ENCODE measurements around the gene KLHDC10.
"Not testable (repeated sequence)": the region's sequence is repeated elsewhere in the genome, so short reads cannot be mapped to it uniquely, and the experiment has no call there.

Gene KLHDC10

DNA sequence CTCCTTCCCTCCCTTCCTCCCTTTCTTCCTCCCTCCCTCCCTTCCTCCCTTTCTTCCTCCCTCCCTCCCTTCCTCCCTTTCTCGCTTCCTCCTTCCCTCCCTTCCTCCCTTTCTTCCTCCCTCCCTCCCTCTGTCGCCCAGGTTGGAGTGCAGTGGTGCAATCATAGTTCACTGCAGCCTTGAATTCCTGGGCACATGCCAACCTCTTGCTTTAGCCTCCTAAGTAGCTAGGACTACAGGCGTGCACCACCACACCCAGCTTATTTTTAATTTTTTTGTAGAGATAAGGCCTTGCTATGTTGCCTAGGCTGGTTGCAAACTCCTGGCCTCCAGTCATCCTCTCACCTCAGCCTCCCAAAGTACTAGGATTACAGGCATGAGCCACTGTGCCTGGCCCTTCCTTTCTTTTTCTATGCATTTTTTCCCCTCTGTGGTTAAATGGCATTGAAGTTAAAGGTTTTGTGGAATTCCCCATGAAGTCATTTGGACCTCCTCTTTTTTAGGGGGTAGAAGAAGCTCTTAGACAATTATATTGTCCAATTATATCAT lies 9.6 kb downstream of the KLHDC10 start:
- no peak for DNase-seq

GRCh38 chr7:130083497-130083896 lies 13.2 kb downstream of the KLHDC10 start:
- DNase-seq: not testable (repeated sequence)

GRCh38 chr7:130084037-130084875 lies 13.9 kb downstream of the KLHDC10 start:
- DNase-seq: no peak

DNA sequence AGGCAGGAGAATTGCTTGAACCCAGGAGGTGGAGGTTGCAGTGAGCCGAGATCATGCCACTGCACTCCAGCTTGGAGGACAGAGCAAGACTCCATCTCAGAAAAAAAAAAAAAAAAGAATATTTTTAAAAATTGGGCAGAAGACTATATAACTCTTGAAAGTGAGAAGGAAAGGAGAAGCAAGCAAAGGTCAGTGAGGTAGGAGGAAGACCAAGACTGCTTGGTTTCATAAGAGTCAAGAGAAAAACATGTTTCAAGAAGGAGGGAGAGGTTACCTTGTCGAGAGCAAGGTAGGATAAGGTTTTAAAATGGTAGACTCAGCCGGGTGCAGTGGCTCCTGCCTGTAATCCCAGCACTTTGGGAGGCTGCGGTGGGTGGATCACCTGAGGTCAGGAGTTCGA lies 14.9 kb downstream of the KLHDC10 start:
- DNase-seq: not testable (repeated sequence)

DNA sequence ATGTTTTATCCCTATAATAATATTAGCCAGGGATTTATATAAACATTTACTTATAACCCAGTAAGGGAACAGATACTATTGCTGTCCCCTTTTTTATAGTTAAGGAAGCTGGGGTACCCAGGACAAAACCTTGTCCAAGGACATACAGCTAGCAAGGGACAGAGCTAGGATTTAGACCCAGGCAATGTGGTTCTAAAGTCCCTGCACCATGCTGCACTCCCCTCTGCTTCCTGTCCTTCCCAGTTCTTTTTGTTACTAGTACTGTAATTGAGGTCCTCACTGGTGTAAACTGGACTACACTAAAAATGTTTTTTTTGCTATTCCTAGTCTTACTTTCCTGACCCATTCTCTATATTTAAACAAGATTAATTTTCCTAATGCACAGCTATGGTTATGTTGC lies 16.6 kb downstream of the KLHDC10 start:
- DNase-seq: no peak

GRCh38 chr7:130087364-130087763 lies 17.0 kb downstream of the KLHDC10 start:
- no peak for DNase-seq

- no peak for DNase-seq
These were observed 20.6 kb downstream of the KLHDC10 start for GRCh38 chr7:130090745-130091532.

- no peak for DNase-seq
These were observed 21.7 kb downstream of the KLHDC10 start for GRCh38 chr7:130091999-130092398.

DNA sequence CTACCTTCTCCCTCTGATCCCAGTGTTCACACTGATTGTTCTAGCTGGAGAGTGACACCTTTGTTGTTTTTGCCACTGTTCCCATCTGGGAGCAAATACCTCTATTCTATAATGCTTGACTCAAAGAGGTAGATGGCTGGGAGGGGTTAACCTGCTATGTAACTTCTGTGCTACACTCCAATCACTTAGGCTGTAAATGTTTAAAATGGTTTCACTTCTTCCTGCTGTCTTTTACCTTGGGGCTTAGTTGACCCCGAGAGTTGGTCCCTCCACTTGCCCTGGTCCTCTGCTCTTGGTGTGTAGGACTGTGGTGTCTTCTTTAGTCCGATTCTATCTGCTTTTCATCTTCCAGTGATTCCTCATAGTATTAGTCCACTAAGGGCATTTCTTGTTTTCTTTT lies 22.3 kb downstream of the KLHDC10 start:
- no peak for DNase-seq

DNA sequence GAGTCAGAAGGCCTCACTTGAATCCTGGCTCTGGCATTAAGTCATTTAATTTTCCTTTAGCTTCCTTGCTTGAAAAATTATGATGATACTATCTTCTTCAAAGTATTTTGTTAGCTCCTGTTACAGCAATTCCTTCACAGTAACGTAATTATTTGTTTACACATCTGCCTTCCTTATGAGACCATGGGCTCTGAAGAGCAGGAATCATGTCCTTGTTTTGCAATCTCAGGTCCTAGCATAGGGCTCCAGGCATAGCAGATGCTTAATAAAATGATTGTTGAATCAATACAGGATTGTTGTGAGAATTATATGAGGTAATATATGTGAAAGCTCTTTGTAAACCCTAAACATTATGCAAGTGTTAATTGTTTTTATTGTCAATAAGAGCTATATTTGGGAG lies 25.5 kb downstream of the KLHDC10 start:
- no peak for DNase-seq

DNA sequence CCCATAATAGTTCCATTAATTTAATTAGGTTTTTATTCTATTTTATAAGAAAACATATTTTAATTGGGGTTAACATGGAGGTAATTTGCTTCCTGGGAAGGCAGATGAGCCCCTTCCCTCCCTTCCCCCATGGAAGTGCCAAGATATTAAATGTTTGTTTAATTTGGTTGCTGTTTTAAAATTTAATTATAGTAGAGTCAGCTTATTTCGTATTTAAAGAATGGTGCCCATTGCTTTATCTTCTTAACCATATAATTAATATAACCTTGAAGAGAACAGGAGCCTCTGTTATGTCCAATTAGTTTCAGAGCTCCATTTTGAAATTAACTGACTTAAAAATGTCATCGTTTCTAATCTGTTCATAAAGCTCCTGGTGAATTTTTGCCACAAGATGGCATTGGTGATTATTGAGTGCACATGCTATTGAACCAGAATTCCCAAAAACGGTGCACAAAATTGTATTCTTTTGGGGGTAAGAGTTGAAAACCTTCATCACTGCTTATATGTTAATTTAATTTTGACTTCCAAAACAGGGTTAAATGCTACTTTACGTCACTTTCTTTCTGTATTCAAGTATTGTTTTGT lies 26.0 kb downstream of the KLHDC10 start:
- peak in 1 of 14 donors; percentile 44 for DNase-seq

- DNase-seq: no peak
These were observed 29.0 kb downstream of the KLHDC10 start for GRCh38 chr7:130099331-130099730.

DNA sequence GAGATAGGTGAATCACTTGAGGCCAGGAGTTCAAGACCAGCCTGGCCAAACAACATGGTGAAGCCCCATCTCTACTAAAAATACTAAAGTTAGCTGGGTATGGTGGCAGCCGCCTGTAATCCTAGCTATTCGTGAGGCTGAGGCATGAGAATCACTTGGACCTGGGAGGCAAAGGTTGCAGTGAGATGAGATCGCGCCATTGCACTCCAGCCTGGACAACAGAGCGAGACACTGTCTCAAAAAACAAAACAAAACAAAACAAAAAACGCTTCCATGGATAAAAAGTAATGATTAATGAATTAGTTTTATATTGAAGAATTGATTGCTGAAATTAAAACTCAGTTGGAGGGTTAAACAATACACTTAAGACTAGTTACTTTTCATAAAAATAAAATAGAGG lies 32.3 kb downstream of the KLHDC10 start:
- DNase-seq: no peak

DNA sequence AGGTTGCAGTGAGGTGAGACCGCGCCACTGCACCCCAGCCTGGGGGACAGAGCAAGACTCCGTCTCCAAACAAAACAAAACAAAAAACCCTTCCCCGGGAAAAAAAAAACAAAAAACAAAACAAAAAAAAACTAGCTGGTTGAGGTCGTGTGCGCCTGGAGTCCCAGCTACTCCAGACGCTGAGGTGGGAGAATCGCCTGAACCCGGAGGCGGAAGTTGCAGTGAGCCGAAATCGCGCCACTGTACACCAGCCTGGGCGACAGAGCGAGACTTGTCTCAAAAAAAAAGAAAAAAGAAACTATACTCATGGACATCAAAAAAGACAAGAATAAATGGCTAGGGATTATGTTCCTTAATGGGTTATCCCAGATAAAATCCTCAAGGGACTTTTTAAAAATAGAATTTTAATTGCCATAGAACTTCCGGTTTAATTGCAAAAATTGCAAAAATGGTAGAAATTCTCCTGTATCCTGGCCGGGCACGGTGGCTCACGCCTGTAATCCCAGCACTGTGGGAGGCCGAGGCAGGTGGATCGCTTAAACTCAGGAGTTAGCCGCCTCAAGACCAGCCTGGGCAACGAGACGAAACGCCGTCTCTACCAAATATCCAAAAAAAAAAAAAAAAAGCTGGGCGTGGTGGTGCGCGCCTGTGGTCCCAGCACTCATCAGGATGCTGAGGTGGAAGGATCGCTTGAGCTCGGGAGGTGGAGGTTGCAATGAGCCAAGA lies 37.8 kb downstream of the KLHDC10 start:
- no peak for DNase-seq

- no peak for DNase-seq
These were observed 38.5 kb downstream of the KLHDC10 start for GRCh38 chr7:130108809-130109208.

DNA sequence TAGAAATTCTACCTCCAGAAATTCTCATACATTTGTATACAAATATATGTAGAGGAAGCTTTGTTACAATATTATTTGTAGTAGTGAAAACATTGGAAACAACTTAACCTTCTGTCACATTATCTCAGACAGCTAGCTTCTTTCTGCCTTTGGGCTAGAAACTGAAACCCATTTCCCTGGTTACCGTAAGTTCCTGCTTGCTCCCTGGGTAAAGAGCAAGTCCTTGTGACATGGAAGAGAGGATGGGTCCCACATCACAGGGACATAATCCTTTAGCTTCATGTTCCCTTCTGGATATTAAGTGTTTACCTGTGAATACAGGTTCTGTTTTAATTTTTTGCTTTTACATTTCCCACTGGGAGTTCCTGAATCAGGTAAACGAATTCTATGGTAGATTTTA lies 41.8 kb downstream of the KLHDC10 start:
- no peak for DNase-seq

DNA sequence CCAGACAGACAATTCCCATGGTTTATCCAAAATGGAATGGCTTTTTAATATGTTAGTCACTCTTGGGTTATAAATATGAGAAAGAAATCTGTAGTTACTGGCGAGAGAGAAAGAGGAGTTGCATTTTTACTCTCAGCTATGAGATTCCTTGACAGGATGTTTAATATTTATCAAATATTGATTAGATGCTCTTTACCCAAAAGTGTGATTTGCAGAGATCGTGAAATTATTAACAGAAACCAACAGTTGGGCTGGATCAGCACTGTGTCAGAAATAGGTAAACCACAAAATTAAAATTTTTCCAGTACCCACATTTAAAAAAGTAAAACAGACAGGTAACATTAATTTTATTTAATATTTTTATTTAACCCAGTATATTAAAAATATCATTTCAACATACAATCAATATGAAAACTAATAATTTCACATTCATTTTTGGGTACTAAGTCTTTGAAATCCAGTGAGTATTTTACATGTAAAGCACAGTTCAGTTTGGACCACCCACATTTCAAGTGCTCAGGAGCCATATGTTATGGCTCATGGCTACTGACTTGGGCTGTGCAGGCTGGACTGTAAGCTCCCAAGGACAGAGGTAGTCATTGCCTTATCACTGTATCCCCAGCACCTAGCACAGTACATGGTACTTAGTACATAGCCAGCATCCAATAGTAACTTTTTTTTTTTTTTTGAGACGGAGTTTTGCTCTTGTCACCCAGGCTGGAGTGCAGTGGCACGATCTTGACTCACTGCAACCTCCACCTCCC lies 42.5 kb downstream of the KLHDC10 start:
- DNase-seq: no peak

DNA sequence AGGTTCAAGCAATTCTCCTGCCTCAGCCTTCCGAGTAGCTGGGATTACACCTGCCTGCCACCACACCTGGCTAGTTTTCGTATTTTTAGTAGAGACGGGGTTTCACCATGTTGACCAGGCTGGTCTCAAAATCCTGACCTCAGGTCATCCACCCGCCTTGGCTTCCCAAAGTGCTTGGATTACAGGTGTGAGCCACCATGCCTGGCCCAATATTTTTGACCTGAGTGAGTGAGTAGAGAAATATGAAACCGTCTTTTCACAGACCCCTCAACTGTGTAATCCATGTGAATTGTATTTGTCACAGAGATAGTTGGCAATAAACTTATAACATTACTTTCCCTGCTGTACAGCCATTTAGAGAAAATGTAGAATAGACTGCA lies 43.1 kb downstream of the KLHDC10 start:
- DNase-seq: not testable (repeated sequence)

DNA sequence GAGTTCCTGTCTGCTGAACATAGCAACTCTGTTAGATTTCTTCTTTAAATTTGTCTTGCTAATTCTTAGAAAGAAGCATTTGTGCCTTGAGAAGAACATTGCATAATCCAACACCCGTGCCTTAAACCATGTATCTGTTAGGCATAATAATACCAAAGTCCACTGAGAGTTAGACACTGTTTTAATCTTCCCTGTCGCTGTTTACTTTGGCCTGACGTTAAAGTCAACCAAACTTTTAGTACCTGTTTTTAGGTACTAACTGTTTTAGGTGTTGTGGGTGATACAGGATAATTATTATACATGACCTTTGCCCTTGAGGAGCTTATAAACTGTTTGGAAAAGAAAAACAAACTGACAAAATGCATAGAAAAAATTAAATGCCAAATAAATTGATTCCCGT lies 43.6 kb downstream of the KLHDC10 start:
- no peak for DNase-seq

GRCh38 chr7:130114374-130114773 lies 44.0 kb downstream of the KLHDC10 start:
- no peak for DNase-seq

GRCh38 chr7:130114776-130115175 lies 44.4 kb downstream of the KLHDC10 start:
- no peak for DNase-seq

GRCh38 chr7:130118294-130118693 lies 48.0 kb downstream of the KLHDC10 start:
- no peak for DNase-seq
